ENCODE measurements around the gene WIPF1. TPM values are rescaled to one million over a fixed set of nuclear protein-coding genes. Genes with fewer than 3 reads are reported as not detected.

WIPF1 gene
- total and polyA plus RNA-seq, 2 of the 13 experiments (the other 11 are each of a cell fraction or from before 2014, with no cell fraction given) = 0.01 TPM; not detected in 1

GRCh38 chr2:174627216-174627615, 29.6 kb upstream of the WIPF1 start:
- Histone ChIP-seq H3K36me3 (replicated peaks in 1 of 2; ENCODE audit: control insufficient read depth in 1 of 2, insufficient read depth in 2 of 2, low read length in 2 of 2) (no peaks in the 10 kb centered on the region), H3K4me1 (ENCODE audit: insufficient read depth, low read length) (no peaks in the 10 kb centered on the region), H3K9ac (ENCODE audit: insufficient read depth, low read depth, low read length) (no peak overlapping the region), H3K4me3 (replicated peaks in 1 of 3; ENCODE audit: insufficient read depth in 1 of 3, low read depth in 2 of 3, low read length in 3 of 3) (no peak overlapping the region), H3K4me2 (ENCODE audit: low read depth, low read length) (no peak overlapping the region), H2AFZ (ENCODE audit: low read length) (no peak overlapping the region), H3K79me2 (ENCODE audit: insufficient read depth, low read length) (no peaks in the 10 kb centered on the region), H3K27me3 (ENCODE audit: control insufficient read depth in 1 of 2, insufficient read depth in 2 of 2, low read length in 2 of 2) (peaks cover 0 to 3% of the 10 kb centered on the region in 2 experiments; a peak in 2 of 5 replicates), H4K20me1 (ENCODE audit: insufficient read depth, low read length) (no peaks in the 10 kb centered on the region), H3K9me3 (ENCODE audit: low read length) (no peaks in the 10 kb centered on the region), H3K27ac (ENCODE audit: extremely low read length, insufficient read depth, low read length) (no peak overlapping the region)
- DNase-seq (ENCODE audit: low spot score) (no peak), FAIRE-seq (no peak), ATAC-seq (no peak)
- ChIA-PET POLR2A (no interaction called here), CTCF (ENCODE audit: low intra/inter-chr PET ratio, low total read pairs) (no interaction called here)
- in situ Hi-C loops (cut with HindIII; ENCODE audit: extremely low pct_ligation_motif_present, low pct_unique_long_range_greater_than_20kb) = no loop called here
- intact Hi-C loops (cut with micrococcal nuclease; ENCODE audit: unreplicated experiment) = no loop called here
- no TSS peak for BruUV-seq (replicated peaks)
- peak; percentile 98 for TF ChIP-seq SRSF9 (IDR thresholded peaks at IDR 0.05; ENCODE audit: borderline replicate concordance, insufficient read depth, low read depth, low read length, poor library complexity, severe bottlenecking)
- peak; percentile 93 for TF ChIP-seq U2AF2 (IDR thresholded peaks at IDR 0.05; ENCODE audit: low read depth, low read length)
- TF ChIP-seq SP4 (CRISPR knock-in tag; IDR thresholded peaks at IDR 0.05) = no peak

GRCh38 chr2:174624895-174625430, 27.4 kb upstream of the WIPF1 start:
- no TSS peak for BruUV-seq (replicated peaks)
- POLR2A ChIA-PET = no interaction called here

More at GRCh38 chr2:174624895-174625430, 27.4 kb upstream of the WIPF1 start:
- Histone ChIP-seq H3K9me3 (ENCODE audit: low read length) (no peaks in the 10 kb centered on the region), H3K9ac (ENCODE audit: insufficient read depth, low read depth, low read length) (no peak overlapping the region), H3K36me3 (replicated peaks in 1 of 2; ENCODE audit: control insufficient read depth in 1 of 2, insufficient read depth in 2 of 2, low read length in 2 of 2) (no peaks in the 10 kb centered on the region), H3K4me3 (replicated peaks in 1 of 3; ENCODE audit: insufficient read depth in 1 of 3, low read depth in 2 of 3, low read length in 3 of 3) (no peak overlapping the region), H3K79me2 (ENCODE audit: insufficient read depth, low read length) (no peaks in the 10 kb centered on the region), H3K4me2 (ENCODE audit: low read depth, low read length) (no peak overlapping the region), H2AFZ (ENCODE audit: low read length) (no peak overlapping the region), H3K27ac (ENCODE audit: extremely low read length, insufficient read depth, low read length) (no peak overlapping the region), H3K4me1 (ENCODE audit: insufficient read depth, low read length) (no peaks in the 10 kb centered on the region), H4K20me1 (ENCODE audit: insufficient read depth, low read length) (no peaks in the 10 kb centered on the region), H3K27me3 (ENCODE audit: control insufficient read depth in 1 of 2, insufficient read depth in 2 of 2, low read length in 2 of 2) (peaks cover 0 to 3% of the 10 kb centered on the region in 2 experiments; a peak in 2 of 5 replicates)
- FAIRE-seq (no peak), DNase-seq (ENCODE audit: low spot score) (no peak), ATAC-seq (no peak)
- WGBS (ENCODE audit: low lambda C conversion rate) = 0% methylated on average over 6 of the region's 7 CpGs
- TF ChIP-seq HCFC1 (IDR thresholded peaks at IDR 0.05; ENCODE audit: low read depth, low read length) (0 out of 2 replicates have a peak, but pooled peaks have one; percentile 10), ZNF629 (CRISPR knock-in tag; conservative IDR thresholded peaks at IDR 0.05) (no peak), ZNF605 (CRISPR knock-in tag; IDR thresholded peaks at IDR 0.05) (no peak), MAFF (IDR thresholded peaks at IDR 0.05; ENCODE audit: low read depth, low read length) (no peak)
- intact Hi-C loops (cut with micrococcal nuclease; ENCODE audit: unreplicated experiment) = no loop called here
- in situ Hi-C loops (cut with HindIII; ENCODE audit: extremely low pct_ligation_motif_present, low pct_unique_long_range_greater_than_20kb) = no loop called here
- CTCF ChIA-PET (ENCODE audit: low intra/inter-chr PET ratio, low total read pairs) = no interaction called here
